ENCODE measurements around the gene TTC28.

Gene TTC28

DNA sequence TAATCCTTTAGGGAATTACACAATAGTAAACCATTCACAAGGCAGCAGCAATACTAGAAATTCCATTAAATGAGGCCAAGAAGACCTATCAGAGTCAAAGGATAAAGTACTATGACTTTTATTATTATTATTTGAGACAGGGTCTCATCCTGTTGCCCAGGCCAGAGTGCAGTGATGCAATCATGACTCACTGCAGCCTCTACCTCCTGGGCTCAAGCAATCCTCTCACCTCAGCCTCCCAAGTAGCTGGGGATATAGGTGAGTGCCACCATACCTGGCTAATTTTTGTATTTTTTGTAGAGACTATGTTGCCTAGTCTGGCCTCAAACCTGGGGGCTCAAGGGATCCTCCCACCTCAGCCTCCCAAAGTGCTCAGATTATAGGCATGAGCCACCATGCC, 51.8 kb downstream of the TTC28 start:
- TF ChIP-seq ZNF707 (tag by site-specific recombination; IDR thresholded peaks at IDR 0.05): no peak
- no peak for TF ChIP-seq HIC1 (tag by site-specific recombination; IDR thresholded peaks at IDR 0.05)
- no peak for TF ChIP-seq ZNF121 (tag by site-specific recombination; IDR thresholded peaks at IDR 0.05)
- H3K4me3 ChIP-seq (ENCODE audit: low read depth, low read length): no peak overlapping the region
- H3K4me1 ChIP-seq (ENCODE audit: control insufficient read depth, insufficient read depth, low read length): 0 out of 2 replicates have a peak, but pooled peaks cover 6% of the 10 kb centered on the region
- no peak overlapping the region for H3K27ac ChIP-seq (ENCODE audit: extremely low read depth, low read depth, low read length)
- ChIA-PET CTCF (no interaction called here), POLR2A (no interaction called here)
- H3K36me3 ChIP-seq (ENCODE audit: control insufficient read depth in 2 of 2, insufficient read depth in 1 of 2, low read length in 2 of 2): peaks cover 0 to 4% of the 10 kb centered on the region in 2 experiments; a peak in 2 of 3 replicates
- no peaks in the 10 kb centered on the region for H3K9me3 ChIP-seq (ENCODE audit: control insufficient read depth, insufficient read depth, low read depth, low read length)

DNA sequence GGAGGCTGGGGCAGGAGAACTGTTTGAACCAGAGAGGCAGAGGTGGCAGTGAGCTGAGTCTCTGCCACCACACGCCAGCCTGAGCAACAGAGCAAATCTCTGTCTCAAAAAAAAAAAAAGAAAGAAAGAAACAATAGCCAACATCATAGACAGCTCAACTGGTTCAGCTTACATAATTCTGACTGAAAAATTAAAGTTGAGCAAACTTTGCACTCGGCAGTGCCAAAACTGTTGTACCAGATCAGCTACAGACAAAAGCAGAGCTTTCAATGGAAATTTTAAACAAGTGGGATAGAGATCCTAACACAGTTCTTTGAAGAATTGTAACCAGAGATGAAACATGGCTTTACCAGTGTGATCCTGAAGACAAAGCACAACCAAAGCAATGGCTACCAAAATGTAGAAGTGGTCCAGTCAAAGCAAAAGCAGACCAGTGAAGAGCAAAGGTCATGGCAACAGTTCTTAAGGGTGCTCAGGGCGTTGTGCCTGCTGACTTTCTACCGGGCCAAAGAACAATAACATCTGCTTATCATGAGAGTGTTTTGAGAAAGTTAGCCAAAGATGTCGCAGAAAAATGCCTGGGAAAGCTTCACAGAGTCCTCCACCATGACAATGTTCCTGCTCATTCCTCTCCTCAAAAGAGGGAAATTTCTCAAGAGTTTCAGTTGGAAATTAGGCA, 59.3 kb downstream of the TTC28 start:
- H3K9me3 ChIP-seq (ENCODE audit: control insufficient read depth, insufficient read depth, low read depth, low read length): no peaks in the 10 kb centered on the region
- no peak for TF ChIP-seq ZNF830 (tag by site-specific recombination; IDR thresholded peaks at IDR 0.05; ENCODE audit: low read depth)
- TF ChIP-seq ZNF48 (tag by site-specific recombination; IDR thresholded peaks at IDR 0.05): no peak
- TF ChIP-seq ZBTB10 (tag by site-specific recombination; IDR thresholded peaks at IDR 0.05): no peak
- TF ChIP-seq ZNF768 (tag by site-specific recombination; IDR thresholded peaks at IDR 0.05): no peak
- no peak for TF ChIP-seq ZNF221 (tag by site-specific recombination; IDR thresholded peaks at IDR 0.05; ENCODE audit: borderline replicate concordance)
- TF ChIP-seq KLF7 (tag by site-specific recombination; IDR thresholded peaks at IDR 0.05; ENCODE audit: borderline replicate concordance): no peak
- no peak for TF ChIP-seq ZNF626 (tag by site-specific recombination; IDR thresholded peaks at IDR 0.05)
- TF ChIP-seq, protein P1, sequence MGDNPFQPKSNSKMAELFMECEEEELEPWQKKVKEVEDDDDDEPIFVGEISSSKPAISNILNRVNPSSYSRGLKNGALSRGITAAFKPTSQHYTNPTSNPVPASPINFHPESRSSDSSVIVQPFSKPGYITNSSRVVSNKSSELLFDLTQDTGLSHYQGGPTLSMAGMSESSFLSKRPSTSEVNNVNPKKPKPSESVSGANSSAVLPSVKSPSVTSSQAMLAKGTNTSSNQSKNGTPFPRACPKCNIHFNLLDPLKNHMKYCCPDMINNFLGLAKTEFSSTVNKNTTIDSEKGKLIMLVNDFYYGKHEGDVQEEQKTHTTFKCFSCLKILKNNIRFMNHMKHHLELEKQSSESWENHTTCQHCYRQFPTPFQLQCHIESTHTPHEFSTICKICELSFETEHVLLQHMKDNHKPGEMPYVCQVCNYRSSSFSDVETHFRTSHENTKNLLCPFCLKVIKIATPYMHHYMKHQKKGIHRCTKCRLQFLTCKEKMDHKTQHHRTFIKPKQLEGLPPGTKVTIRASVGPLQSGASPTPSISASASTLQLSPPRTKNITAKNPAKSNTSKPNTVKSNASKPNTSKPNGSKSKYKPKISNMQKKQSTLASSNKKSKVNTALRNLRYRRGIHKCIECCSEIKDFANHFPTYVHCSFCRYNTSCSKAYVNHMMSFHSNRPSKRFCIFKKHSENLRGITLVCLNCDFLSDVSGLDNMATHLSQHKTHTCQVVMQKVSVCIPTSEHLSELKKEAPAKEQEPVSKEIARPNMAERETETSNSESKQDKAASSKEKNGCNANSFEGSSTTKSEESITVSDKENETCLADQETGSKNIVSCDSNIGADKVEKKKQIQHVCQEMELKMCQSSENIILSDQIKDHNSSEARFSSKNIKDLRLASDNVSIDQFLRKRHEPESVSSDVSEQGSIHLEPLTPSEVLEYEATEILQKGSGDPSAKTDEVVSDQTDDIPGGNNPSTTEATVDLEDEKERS (tag by site-specific recombination; IDR thresholded peaks at IDR 0.05): no peak
- TF ChIP-seq, protein P2, sequence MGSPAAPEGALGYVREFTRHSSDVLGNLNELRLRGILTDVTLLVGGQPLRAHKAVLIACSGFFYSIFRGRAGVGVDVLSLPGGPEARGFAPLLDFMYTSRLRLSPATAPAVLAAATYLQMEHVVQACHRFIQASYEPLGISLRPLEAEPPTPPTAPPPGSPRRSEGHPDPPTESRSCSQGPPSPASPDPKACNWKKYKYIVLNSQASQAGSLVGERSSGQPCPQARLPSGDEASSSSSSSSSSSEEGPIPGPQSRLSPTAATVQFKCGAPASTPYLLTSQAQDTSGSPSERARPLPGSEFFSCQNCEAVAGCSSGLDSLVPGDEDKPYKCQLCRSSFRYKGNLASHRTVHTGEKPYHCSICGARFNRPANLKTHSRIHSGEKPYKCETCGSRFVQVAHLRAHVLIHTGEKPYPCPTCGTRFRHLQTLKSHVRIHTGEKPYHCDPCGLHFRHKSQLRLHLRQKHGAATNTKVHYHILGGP (tag by site-specific recombination; IDR thresholded peaks at IDR 0.05): no peak
- TF ChIP-seq ZNF530 (tag by site-specific recombination; IDR thresholded peaks at IDR 0.05; ENCODE audit: low read depth): no peak
- ChIA-PET CTCF (no interaction called here), POLR2A (no interaction called here)
- H3K27ac ChIP-seq (ENCODE audit: extremely low read depth, low read depth, low read length): no peak overlapping the region
- no peaks in the 10 kb centered on the region for H3K4me1 ChIP-seq (ENCODE audit: control insufficient read depth, insufficient read depth, low read length)
- no peak overlapping the region for H3K4me3 ChIP-seq (ENCODE audit: low read depth, low read length)
- peaks cover 0 to 6% of the 10 kb centered on the region in 2 experiments; a peak in 1 of 3 replicates for H3K36me3 ChIP-seq (ENCODE audit: control insufficient read depth in 2 of 2, insufficient read depth in 1 of 2, low read length in 2 of 2)

Data from HEK293 (cell line).